ENCODE results near the gene KRTAP10-7. TPM values are rescaled to one million over a fixed set of nuclear protein-coding genes. Genes with fewer than 3 reads are reported as not detected.
"Not testable (repeated sequence)": the region's sequence is repeated elsewhere in the genome, so short reads cannot be mapped to it uniquely, and the experiment has no call there.

KRTAP10-7 gene
- polyA plus RNA-seq, 1 experiment: not detected

DNA sequence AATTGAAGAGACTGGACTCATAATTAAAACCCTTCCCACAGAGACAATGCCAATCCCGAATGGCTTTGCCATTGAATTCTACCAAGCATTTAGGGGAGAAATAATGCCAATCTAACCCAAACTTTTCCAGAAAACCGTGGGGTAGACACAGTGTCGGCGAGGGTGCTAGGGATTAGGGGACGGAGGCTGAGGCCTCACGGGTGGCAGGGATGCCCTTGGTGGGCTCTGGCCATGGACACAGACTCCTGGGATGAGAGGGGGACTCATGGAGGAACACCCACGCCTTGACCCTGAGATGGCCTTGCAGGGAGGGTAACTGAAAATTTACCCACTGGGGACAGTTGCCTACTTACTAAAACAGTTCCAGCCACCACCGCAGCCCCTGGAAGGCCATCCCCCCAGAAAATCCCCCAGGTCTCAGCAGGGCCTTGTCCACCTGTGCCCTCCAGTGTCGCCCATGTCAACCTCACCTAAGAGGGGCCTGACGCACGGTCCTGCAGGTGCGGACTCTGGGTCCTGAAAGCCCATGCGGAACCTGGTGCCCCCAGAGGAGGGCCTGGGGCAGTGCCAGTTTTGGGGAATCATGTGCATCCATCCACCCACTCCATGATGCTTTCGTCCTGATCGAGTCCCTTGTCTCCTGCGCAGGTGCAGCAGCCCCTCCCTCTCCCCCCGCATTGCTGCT is 21.9 kb upstream of the KRTAP10-7 start:
- TF ChIP-seq, protein P1, sequence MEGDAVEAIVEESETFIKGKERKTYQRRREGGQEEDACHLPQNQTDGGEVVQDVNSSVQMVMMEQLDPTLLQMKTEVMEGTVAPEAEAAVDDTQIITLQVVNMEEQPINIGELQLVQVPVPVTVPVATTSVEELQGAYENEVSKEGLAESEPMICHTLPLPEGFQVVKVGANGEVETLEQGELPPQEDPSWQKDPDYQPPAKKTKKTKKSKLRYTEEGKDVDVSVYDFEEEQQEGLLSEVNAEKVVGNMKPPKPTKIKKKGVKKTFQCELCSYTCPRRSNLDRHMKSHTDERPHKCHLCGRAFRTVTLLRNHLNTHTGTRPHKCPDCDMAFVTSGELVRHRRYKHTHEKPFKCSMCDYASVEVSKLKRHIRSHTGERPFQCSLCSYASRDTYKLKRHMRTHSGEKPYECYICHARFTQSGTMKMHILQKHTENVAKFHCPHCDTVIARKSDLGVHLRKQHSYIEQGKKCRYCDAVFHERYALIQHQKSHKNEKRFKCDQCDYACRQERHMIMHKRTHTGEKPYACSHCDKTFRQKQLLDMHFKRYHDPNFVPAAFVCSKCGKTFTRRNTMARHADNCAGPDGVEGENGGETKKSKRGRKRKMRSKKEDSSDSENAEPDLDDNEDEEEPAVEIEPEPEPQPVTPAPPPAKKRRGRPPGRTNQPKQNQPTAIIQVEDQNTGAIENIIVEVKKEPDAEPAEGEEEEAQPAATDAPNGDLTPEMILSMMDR (IDR thresholded peaks at IDR 0.05; ENCODE audit: insufficient read depth, low read depth, low read length): no peak
- ChIA-PET CTCF (no interaction called here), POLR2A (no interaction called here)
- Histone ChIP-seq H3K27me3 (ENCODE audit: control insufficient read depth, insufficient read depth, low read length) (no peaks in the 10 kb centered on the region), H3K4me3 (ENCODE audit: low read depth, low read length) (no peak overlapping the region), H3K36me3 (ENCODE audit: control insufficient read depth, insufficient read depth, low read length) (no peaks in the 10 kb centered on the region)
- DNase-seq (ENCODE audit: low read depth): no peak

DNA sequence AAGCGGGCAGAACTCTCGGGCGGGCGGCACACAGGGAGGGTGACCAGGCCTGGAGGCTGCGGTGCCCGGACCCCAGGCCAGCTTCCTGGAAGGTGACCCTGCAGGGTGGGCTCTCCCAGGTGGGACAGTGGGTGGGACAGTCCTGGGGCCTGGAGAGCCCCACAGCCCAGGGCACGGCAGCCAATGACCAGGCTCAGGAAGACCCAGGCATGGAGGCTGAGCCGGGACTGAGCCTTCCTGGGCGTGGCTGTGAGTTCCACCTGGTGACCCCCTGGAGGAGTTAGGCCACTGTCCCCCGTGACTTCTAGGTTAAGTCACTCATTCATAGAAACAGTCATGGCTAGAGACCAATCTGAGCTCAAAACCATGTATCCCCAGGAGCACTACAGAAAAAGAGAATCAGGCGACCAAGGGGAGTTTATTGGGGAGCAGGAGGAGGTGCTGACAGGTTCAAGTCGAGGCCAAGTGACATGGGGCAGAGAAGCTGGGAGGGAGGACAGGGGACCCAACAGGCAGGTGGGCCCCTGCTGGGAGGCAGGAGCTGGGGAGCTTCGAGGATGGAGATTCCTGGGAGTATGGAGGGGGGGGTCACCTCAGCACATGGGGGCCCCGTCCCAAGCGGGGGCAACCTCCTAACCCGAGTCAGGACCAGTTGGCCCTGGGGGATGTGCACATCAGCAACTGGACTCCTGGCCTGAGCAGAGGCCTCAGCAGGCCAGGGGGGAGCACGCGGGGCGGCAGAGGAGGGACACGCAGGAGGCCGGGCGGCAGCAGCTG is 21.2 kb upstream of the KRTAP10-7 start:
- H3K4me3 ChIP-seq (ENCODE audit: low read depth, low read length): no peak overlapping the region
- no peak for DNase-seq (ENCODE audit: low read depth)
- H3K36me3 ChIP-seq (ENCODE audit: control insufficient read depth, insufficient read depth, low read length): no peaks in the 10 kb centered on the region
- TF ChIP-seq, protein P1 (IDR thresholded peaks at IDR 0.05; ENCODE audit: insufficient read depth, low read depth, low read length): no peak
- no peaks in the 10 kb centered on the region for H3K27me3 ChIP-seq (ENCODE audit: control insufficient read depth, insufficient read depth, low read length)
- ChIA-PET POLR2A (no interaction called here), CTCF (no interaction called here)

DNA sequence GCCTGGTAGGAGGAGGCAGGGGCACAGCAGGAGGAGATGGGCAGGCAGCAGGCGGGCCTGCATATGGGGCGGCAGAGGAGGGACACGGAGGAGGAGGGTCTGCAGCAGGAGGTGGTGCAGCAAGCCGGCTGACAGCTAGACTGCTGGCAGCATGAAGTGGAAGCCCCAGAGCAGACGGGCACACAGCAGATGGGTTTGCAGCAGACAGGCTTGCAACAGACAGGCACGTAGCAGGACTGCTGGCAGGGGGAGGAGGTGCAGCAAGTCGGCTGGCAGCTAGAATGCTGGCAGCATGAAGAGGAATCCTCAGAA is 20.6 kb upstream of the KRTAP10-7 start:
- no peaks in the 10 kb centered on the region for H3K36me3 ChIP-seq (ENCODE audit: control insufficient read depth, insufficient read depth, low read length)
- no peak for DNase-seq (ENCODE audit: low read depth)
- no peaks in the 10 kb centered on the region for H3K27me3 ChIP-seq (ENCODE audit: control insufficient read depth, insufficient read depth, low read length)
- POLR2A ChIA-PET: no interaction called here
- TF ChIP-seq, protein P1 (IDR thresholded peaks at IDR 0.05; ENCODE audit: insufficient read depth, low read depth, low read length): no peak
- no peak overlapping the region for H3K4me3 ChIP-seq (ENCODE audit: low read depth, low read length)
- CTCF ChIA-PET: no interaction called here

DNA sequence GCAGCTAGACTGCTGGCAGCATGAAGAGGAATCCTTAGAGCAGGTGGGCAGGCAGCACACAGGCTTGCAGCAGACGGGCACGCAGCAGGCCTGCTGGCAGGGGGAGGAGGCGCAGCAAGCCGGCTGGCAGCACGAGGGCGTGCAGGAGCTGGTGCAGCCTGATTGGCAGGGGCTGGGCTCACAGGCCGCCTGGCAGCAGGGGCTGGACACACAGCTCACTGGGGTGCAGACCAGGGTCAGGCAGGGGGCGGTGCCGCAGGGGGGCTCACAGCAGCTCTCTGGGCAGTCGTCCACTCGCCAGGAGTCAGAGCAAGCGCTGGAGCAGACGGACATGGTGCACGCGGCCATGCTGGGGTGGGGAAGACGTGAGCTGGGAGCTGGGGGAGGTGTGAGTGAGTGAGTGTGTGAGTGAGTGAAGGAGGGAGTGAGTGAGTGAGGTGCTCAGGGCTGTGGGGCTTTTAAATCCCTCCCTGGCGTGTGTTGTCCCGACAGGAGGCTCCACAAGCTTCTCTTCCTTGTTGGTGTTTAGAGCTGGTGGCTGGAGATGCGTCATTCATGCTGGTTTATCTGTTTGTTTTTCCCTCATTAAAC is 20.1 kb upstream of the KRTAP10-7 start, which contains the start of gene KRTAP10-5:
Gene KRTAP10-5 (minus strand): TSS at position 374 of the 591 bp plus-strand sequence. CDS start 26 bp downstream, at position 348.
- CTCF ChIA-PET: not testable (repeated sequence)

DNA sequence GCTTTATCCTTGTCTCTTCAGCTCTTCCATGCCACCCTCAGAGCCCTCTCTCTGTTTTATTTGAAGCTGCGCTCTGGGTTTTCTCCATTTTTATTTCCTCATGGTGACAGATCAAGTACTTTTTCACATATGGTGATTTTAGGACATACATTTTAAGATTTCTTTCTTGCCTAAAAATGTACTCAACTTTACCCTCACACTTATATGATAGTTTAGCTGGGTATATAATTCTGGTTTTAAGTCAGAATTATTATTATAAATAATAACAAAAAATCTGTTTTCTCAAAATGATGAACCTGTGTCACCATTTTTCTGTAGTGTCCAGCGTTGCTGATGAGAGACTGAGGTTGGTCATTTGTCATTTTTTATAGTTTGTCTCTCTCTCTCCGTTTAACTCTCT is 19.2 kb upstream of the KRTAP10-7 start:
- CTCF ChIA-PET: no interaction called here
- TF ChIP-seq, protein P1 (IDR thresholded peaks at IDR 0.05; ENCODE audit: insufficient read depth, low read depth, low read length): no peak

More for the DNA sequence above, 20.1 kb upstream of the KRTAP10-7 start, which contains the start of gene KRTAP10-5:
- H3K27me3 ChIP-seq (ENCODE audit: control insufficient read depth, insufficient read depth, low read length); H3K36me3 ChIP-seq (ENCODE audit: control insufficient read depth, insufficient read depth, low read length); DNase-seq (ENCODE audit: low read depth); POLR2A ChIA-PET; H3K4me3 ChIP-seq (ENCODE audit: low read depth, low read length): not testable (repeated sequence)

More for the DNA sequence above, 19.2 kb upstream of the KRTAP10-7 start:
- H3K4me3 ChIP-seq (ENCODE audit: low read depth, low read length): no peak overlapping the region
- no peaks in the 10 kb centered on the region for H3K27me3 ChIP-seq (ENCODE audit: control insufficient read depth, insufficient read depth, low read length)
- no peak for DNase-seq (ENCODE audit: low read depth)
- POLR2A ChIA-PET: no interaction called here
- H3K36me3 ChIP-seq (ENCODE audit: control insufficient read depth, insufficient read depth, low read length): no peaks in the 10 kb centered on the region
